ENCODE results near the gene PRR13. TPM values are rescaled to one million over a fixed set of nuclear protein-coding genes. Genes with fewer than 3 reads are reported as not detected.

Gene PRR13
- total and polyA plus RNA-seq, 9 of the 15 experiments (the other 6 are each of a cell fraction or from before 2014, with no cell fraction given), result 117 to 835 (median 285) TPM

GRCh38 chr12:53452159-53453077, 10.9 kb downstream of the PRR13 start (continued):
- TF ChIP-seq MAX (CRISPR knock-in tag; IDR thresholded peaks at IDR 0.05) (no peak), ARNT (IDR thresholded peaks at IDR 0.05) (no peak; a peak in 1 of 4 replicates), CXXC5 (CRISPR knock-in tag; IDR thresholded peaks at IDR 0.05) (peak; percentile 25), OTX1 (CRISPR knock-in tag; IDR thresholded peaks at IDR 0.05) (peak; percentile 23; the same call in 1 of the 2 replicates), RBBP5 (IDR thresholded peaks at IDR 0.05; ENCODE audit: borderline replicate concordance, insufficient read depth, low read length, poor library complexity, severe bottlenecking) (peak; percentile 83), SRF (CRISPR knock-in tag; IDR thresholded peaks at IDR 0.05) (peak in 1 of 2 experiments; percentile 61; a peak in 1 of 4 replicates), HBP1 (CRISPR knock-in tag; IDR thresholded peaks at IDR 0.05) (peak; percentile 9; the same call in 1 of the 2 replicates), NR2C1 (IDR thresholded peaks at IDR 0.05) (peak; percentile 62), NR2C1 (tag; IDR thresholded peaks at IDR 0.05) (peak; percentile 85), NKRF (IDR thresholded peaks at IDR 0.05; ENCODE audit: borderline replicate concordance) (peak; percentile 67; the same call in 1 of the 2 replicates), RBFOX2 (IDR thresholded peaks at IDR 0.05; ENCODE audit: low read depth, low read length) (peak; percentile 99), FOXP4 (CRISPR knock-in tag; IDR thresholded peaks at IDR 0.05; ENCODE audit: borderline replicate concordance) (peak; percentile 91; the same call in 1 of the 2 replicates), DDX20 (tag; IDR thresholded peaks at IDR 0.05; ENCODE audit: low read depth) (no peak), ZNF398 (CRISPR knock-in tag; IDR thresholded peaks at IDR 0.05) (no peak), PRMT5 (CRISPR knock-in tag; IDR thresholded peaks at IDR 0.05) (peak; percentile 97), NUFIP1 (IDR thresholded peaks at IDR 0.05; ENCODE audit: partially characterized antibody) (no peak), ZNF124 (CRISPR knock-in tag; IDR thresholded peaks at IDR 0.05) (no peak), PHTF2 (CRISPR knock-in tag; IDR thresholded peaks at IDR 0.05) (no peak), SREBF1 (IDR thresholded peaks at IDR 0.05; ENCODE audit: borderline replicate concordance, low read depth, low read length) (no peak)

Measured in K562 (cell line).